ENCODE data around the gene HRH2. TPM values are rescaled to one million over a fixed set of nuclear protein-coding genes. Genes with fewer than 3 reads are reported as not detected.

HRH2 gene
- total RNA-seq, 3 donors from 2014 or later (not counting 1 experiment from before 2014, with no cell fraction given), result 1.4 to 13.9 (median 3.1) TPM

DNA sequence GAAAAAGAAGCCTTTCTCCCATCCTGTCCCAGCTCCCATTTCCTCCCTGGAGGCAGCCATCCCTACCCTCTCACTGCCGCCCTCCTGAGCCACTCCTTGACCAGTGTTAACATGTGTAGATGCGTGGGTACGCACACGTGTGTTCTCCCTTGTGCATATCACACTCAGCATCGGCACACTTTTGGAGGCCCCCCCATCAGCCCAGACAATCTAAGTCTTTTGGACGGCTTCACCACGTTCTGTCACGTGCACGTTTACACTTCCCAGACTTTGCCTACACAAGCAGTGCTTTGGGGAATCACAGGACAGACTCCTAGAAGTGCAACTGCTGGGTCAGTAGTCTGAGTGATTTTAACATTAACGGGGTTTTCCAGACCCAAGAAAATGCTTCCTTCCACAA is 18.0 kb downstream of the HRH2 start:
- ATAC-seq (no peak), DNase-seq (no peak)
- TF ChIP-seq, protein P1, sequence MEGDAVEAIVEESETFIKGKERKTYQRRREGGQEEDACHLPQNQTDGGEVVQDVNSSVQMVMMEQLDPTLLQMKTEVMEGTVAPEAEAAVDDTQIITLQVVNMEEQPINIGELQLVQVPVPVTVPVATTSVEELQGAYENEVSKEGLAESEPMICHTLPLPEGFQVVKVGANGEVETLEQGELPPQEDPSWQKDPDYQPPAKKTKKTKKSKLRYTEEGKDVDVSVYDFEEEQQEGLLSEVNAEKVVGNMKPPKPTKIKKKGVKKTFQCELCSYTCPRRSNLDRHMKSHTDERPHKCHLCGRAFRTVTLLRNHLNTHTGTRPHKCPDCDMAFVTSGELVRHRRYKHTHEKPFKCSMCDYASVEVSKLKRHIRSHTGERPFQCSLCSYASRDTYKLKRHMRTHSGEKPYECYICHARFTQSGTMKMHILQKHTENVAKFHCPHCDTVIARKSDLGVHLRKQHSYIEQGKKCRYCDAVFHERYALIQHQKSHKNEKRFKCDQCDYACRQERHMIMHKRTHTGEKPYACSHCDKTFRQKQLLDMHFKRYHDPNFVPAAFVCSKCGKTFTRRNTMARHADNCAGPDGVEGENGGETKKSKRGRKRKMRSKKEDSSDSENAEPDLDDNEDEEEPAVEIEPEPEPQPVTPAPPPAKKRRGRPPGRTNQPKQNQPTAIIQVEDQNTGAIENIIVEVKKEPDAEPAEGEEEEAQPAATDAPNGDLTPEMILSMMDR (IDR thresholded peaks at IDR 0.05), result no peak
- Histone ChIP-seq H3K27me3 (ENCODE audit: control insufficient read depth, insufficient read depth, low read length) (no peaks in the 10 kb centered on the region), H3K4me1 (ENCODE audit: control insufficient read depth, insufficient read depth, low read length) (no peaks in the 10 kb centered on the region), H3K27ac (ENCODE audit: low read length) (no peak overlapping the region), H3K36me3 (ENCODE audit: control insufficient read depth, insufficient read depth, low read length) (no peaks in the 10 kb centered on the region), H3K9me3 (ENCODE audit: control insufficient read depth, insufficient read depth, low read length) (no peaks in the 10 kb centered on the region), H3K4me3 (ENCODE audit: low read length) (no peak overlapping the region)
- H3K4me1 Mint-ChIP-seq, result peaks cover 0 to 10% of the 10 kb centered on the region in 2 donors
- H3K27ac Mint-ChIP-seq, result no peak overlapping the region
- intact Hi-C loops (cut with micrococcal nuclease), result no loop called here
- WGBS (ENCODE audit: insufficient coverage), result 92% methylated on average over 10 of the region's 10 CpGs
- H3K36me3 Mint-ChIP-seq, result no peaks in the 10 kb centered on the region
- no peak overlapping the region for H3K4me3 Mint-ChIP-seq
- H3K9me3 Mint-ChIP-seq, result no peaks in the 10 kb centered on the region
- H3K27me3 Mint-ChIP-seq (ENCODE audit: low read depth in 2 of 2), result peaks cover 3 to 8% of the 10 kb centered on the region in 2 donors

DNA sequence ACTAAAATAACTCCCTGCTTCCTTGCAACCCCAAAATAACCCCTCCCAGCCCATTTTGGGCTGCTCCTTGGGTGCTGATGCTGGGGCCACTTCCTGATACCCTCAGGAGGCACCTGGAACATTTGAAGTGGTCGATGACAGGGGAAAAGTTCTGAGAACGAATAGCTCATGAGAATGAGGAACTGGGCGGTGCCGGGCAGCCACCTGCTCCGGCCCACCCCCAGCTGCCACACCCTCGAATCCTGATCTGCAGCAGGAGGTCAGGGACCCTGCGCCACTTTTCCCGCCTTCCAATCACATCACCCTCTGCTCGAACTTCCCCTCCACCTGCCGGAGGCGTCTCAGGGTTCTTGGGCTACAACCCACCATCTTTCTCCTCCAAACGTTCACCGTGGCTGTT is 19.7 kb downstream of the HRH2 start:
- Histone ChIP-seq H3K4me3 (ENCODE audit: low read length) (no peak overlapping the region), H3K9me3 (ENCODE audit: control insufficient read depth, insufficient read depth, low read length) (no peaks in the 10 kb centered on the region), H3K36me3 (ENCODE audit: control insufficient read depth, insufficient read depth, low read length) (no peaks in the 10 kb centered on the region), H3K27me3 (ENCODE audit: control insufficient read depth, insufficient read depth, low read length) (no peaks in the 10 kb centered on the region), H3K27ac (ENCODE audit: low read length) (no peak overlapping the region), H3K4me1 (ENCODE audit: control insufficient read depth, insufficient read depth, low read length) (no peaks in the 10 kb centered on the region)
- 54% methylated on average over 13 of the region's 13 CpGs for WGBS (ENCODE audit: insufficient coverage)
- no peak overlapping the region for H3K4me3 Mint-ChIP-seq
- peaks cover 0 to 9% of the 10 kb centered on the region in 2 donors for H3K4me1 Mint-ChIP-seq
- DNase-seq (no peak), ATAC-seq (no peak)
- no peak overlapping the region for H3K27ac Mint-ChIP-seq
- peaks cover 0 to 4% of the 10 kb centered on the region in 2 donors for H3K27me3 Mint-ChIP-seq (ENCODE audit: low read depth in 2 of 2)
- H3K36me3 Mint-ChIP-seq, result no peaks in the 10 kb centered on the region
- TF ChIP-seq, protein P1 (IDR thresholded peaks at IDR 0.05), result no peak
- no peaks in the 10 kb centered on the region for H3K9me3 Mint-ChIP-seq
- intact Hi-C loops (cut with micrococcal nuclease), result no loop called here

DNA sequence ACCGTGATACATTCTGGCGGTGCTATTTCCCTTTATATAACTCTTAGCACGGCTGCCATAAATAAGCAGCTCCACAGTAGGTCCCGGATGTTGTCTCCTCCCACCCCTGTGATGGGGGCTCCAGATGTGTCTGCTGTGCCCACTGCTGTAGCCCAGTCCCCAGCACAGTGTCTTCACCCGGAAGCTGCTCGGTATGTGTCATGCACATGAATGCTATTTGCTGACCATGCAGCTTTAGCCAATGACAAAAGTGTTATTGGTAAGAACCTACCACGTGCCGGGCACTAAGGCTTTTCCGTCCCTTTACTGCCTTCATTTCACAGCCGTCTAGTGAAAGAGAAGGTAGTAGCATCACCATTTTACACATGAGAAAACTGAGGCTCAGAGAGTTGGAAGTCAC is 20.2 kb downstream of the HRH2 start:
- WGBS (ENCODE audit: insufficient coverage), result 95% methylated on average over 10 of the region's 10 CpGs

DNA sequence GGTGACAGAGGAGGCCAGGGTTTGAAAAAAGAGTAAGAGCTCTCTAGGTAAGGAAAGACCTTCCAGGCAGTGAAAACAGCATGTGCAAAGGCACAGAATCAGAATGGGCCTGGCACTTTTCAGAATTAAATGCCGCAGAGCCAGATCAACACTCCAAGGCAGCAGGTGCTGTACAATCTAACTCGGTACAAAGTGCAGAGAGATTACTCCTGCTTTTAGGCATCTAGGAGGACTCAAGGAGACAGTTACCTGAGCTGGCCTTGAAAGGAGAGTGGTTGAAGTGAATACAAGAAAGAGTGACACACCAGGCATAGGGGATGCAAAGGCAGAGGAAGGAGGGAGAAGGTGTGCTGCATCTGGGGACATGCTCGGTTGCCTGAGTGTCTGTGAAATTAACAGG is 21.5 kb downstream of the HRH2 start:
- Histone ChIP-seq H3K27ac (ENCODE audit: low read length) (no peak overlapping the region), H3K9me3 (ENCODE audit: control insufficient read depth, insufficient read depth, low read length) (no peaks in the 10 kb centered on the region), H3K4me3 (ENCODE audit: low read length) (no peak overlapping the region), H3K27me3 (ENCODE audit: control insufficient read depth, insufficient read depth, low read length) (no peaks in the 10 kb centered on the region), H3K36me3 (ENCODE audit: control insufficient read depth, insufficient read depth, low read length) (no peaks in the 10 kb centered on the region), H3K4me1 (ENCODE audit: control insufficient read depth, insufficient read depth, low read length) (no peaks in the 10 kb centered on the region)
- intact Hi-C loops (cut with micrococcal nuclease), result no loop called here
- no peak overlapping the region for H3K27ac Mint-ChIP-seq
- ATAC-seq (no peak), DNase-seq (no peak)
- WGBS (ENCODE audit: insufficient coverage), result 97% methylated on average over 3 of the region's 3 CpGs
- no peak overlapping the region for H3K4me3 Mint-ChIP-seq
- H3K9me3 Mint-ChIP-seq, result no peaks in the 10 kb centered on the region
- H3K27me3 Mint-ChIP-seq (ENCODE audit: low read depth in 2 of 2), result peaks cover 0 to 7% of the 10 kb centered on the region in 2 donors
- TF ChIP-seq, protein P1 (IDR thresholded peaks at IDR 0.05), result no peak
- H3K36me3 Mint-ChIP-seq, result no peaks in the 10 kb centered on the region
- H3K4me1 Mint-ChIP-seq, result peaks cover 0 to 5% of the 10 kb centered on the region in 2 donors

More for the DNA sequence above, 20.2 kb downstream of the HRH2 start:
- Mint-ChIP-seq H3K4me1 (peaks cover 0 to 5% of the 10 kb centered on the region in 2 donors), H3K27ac (no peak overlapping the region), H3K36me3 (no peaks in the 10 kb centered on the region), H3K4me3 (no peak overlapping the region), H3K27me3 (ENCODE audit: low read depth in 2 of 2) (peaks cover 0 to 4% of the 10 kb centered on the region in 2 donors), H3K9me3 (no peaks in the 10 kb centered on the region)
- Histone ChIP-seq H3K27ac (ENCODE audit: low read length) (no peak overlapping the region), H3K36me3 (ENCODE audit: control insufficient read depth, insufficient read depth, low read length) (no peaks in the 10 kb centered on the region), H3K4me1 (ENCODE audit: control insufficient read depth, insufficient read depth, low read length) (no peaks in the 10 kb centered on the region), H3K4me3 (ENCODE audit: low read length) (no peak overlapping the region), H3K9me3 (ENCODE audit: control insufficient read depth, insufficient read depth, low read length) (no peaks in the 10 kb centered on the region), H3K27me3 (ENCODE audit: control insufficient read depth, insufficient read depth, low read length) (no peaks in the 10 kb centered on the region)
- TF ChIP-seq, protein P1 (IDR thresholded peaks at IDR 0.05), result no peak
- no peak for DNase-seq
- intact Hi-C loops (cut with micrococcal nuclease), result no loop called here
- no peak for ATAC-seq
